GM19025 (cell line): ENCODE results near the gene PTPRZ1.

Experiments used
- ATAC-seq: cut with Tn5 transposase; IDR thresholded peaks from one replicate; pipeline ENCODE4 v1.9.1; 2021; ENCODE audit warnings: mild to moderate bottlenecking, low read depth, moderate library complexity; ENCODE audit not compliant: unreplicated experiment

The PTPRZ1 gene

GRCh38 chr7:121872831-121873288 lies at the start of gene PTPRZ1:
TSS of gene PTPRZ1 (plus strand) at chr7:121873161. CDS start at chr7:121873500, 339 bp downstream.
- ATAC-seq: no peak

- no peak for ATAC-seq
Observed at GRCh38 chr7:121824276-121824675, 48.7 kb upstream of the PTPRZ1 start.

- ATAC-seq: no peak
Observed at GRCh38 chr7:121831351-121831750, 41.6 kb upstream of the PTPRZ1 start.

- no peak for ATAC-seq
Observed at GRCh38 chr7:121831801-121832200, 41.2 kb upstream of the PTPRZ1 start.

GRCh38 chr7:121832347-121832746 lies 40.6 kb upstream of the PTPRZ1 start:
- no peak for ATAC-seq

- no peak for ATAC-seq
Observed at GRCh38 chr7:121833991-121834390, 39.0 kb upstream of the PTPRZ1 start.

- ATAC-seq: no peak
Observed at GRCh38 chr7:121837462-121837861, 35.5 kb upstream of the PTPRZ1 start.

- ATAC-seq: no peak
Observed at GRCh38 chr7:121847041-121847440, 25.9 kb upstream of the PTPRZ1 start.

- ATAC-seq: no peak
Observed at GRCh38 chr7:121853307-121853706, 19.7 kb upstream of the PTPRZ1 start.

GRCh38 chr7:121860953-121861352 lies 12.0 kb upstream of the PTPRZ1 start:
- ATAC-seq: no peak

- no peak for ATAC-seq
Observed at GRCh38 chr7:121862591-121862990, 10.4 kb upstream of the PTPRZ1 start.

- ATAC-seq: no peak
Observed at GRCh38 chr7:121871188-121871587, 1.8 kb upstream of the PTPRZ1 start.

- no peak for ATAC-seq
Observed at GRCh38 chr7:121873289-121874194, 581 bp downstream of the PTPRZ1 start.

- no peak for ATAC-seq
Observed at GRCh38 chr7:121874298-121874697, 1.3 kb downstream of the PTPRZ1 start.

- ATAC-seq: no peak
Observed at GRCh38 chr7:121875203-121875602, 2.2 kb downstream of the PTPRZ1 start.

GRCh38 chr7:121876656-121877500 lies 3.9 kb downstream of the PTPRZ1 start:
- ATAC-seq: no peak

GRCh38 chr7:121878918-121879464 lies 6.0 kb downstream of the PTPRZ1 start:
- ATAC-seq: no peak

- ATAC-seq: no peak
Observed at GRCh38 chr7:121879544-121879943, 6.6 kb downstream of the PTPRZ1 start.

GRCh38 chr7:121882731-121883130 lies 9.8 kb downstream of the PTPRZ1 start:
- no peak for ATAC-seq

- ATAC-seq: no peak
Observed at GRCh38 chr7:121885166-121885920, 12.4 kb downstream of the PTPRZ1 start.
